ENCODE data around the gene POLR2L. TPM values are rescaled to one million over a fixed set of nuclear protein-coding genes. Genes with fewer than 3 reads are reported as not detected.

POLR2L gene
- total and polyA plus RNA-seq, 2 of the 13 experiments (the other 11 are each of a cell fraction or from before 2014, with no cell fraction given), result 104 to 114 TPM

GRCh38 chr11:830295-831117 is 11.8 kb downstream of the POLR2L start (continued):
- TF ChIP-seq HDAC1 (CRISPR knock-in tag; IDR thresholded peaks at IDR 0.05), result peak; percentile 44; the same call in 1 of the 2 replicates
- 0 out of 2 replicates have a peak, but pooled peaks have one; percentile 14 for TF ChIP-seq ZNF263 (CRISPR knock-in tag; IDR thresholded peaks at IDR 0.05)
- no peak for TF ChIP-seq REXO4 (CRISPR knock-in tag; IDR thresholded peaks at IDR 0.05; ENCODE audit: borderline replicate concordance)
- no peak for TF ChIP-seq CCDC6 (CRISPR knock-in tag; IDR thresholded peaks at IDR 0.05)
- TF ChIP-seq ZNF574 (CRISPR knock-in tag; IDR thresholded peaks at IDR 0.05), result peak; percentile 31; the same call in 1 of the 2 replicates
- peak; percentile 56; the same call in 1 of the 2 replicates for TF ChIP-seq TFAP4 (IDR thresholded peaks at IDR 0.05; ENCODE audit: borderline replicate concordance, low read depth)
- peak; percentile 18; the same call in 1 of the 2 replicates for TF ChIP-seq PHF21A (CRISPR knock-in tag; IDR thresholded peaks at IDR 0.05)
- TF ChIP-seq CBX2 (IDR thresholded peaks at IDR 0.05; ENCODE audit: low read depth, low read length), result no peak
- no peak for TF ChIP-seq CBX2 (CRISPR knock-in tag; IDR thresholded peaks at IDR 0.05; ENCODE audit: low read depth)
- peak; percentile 78 for TF ChIP-seq AGO2 (optimal IDR thresholded peaks at IDR 0.05; ENCODE audit: low read depth, low read length)
- no peak for TF ChIP-seq ARNTL (CRISPR knock-in tag; IDR thresholded peaks at IDR 0.05)
- TF ChIP-seq ZNF558 (CRISPR knock-in tag; IDR thresholded peaks at IDR 0.05; ENCODE audit: borderline replicate concordance), result peak; percentile 28; the same call in 1 of the 2 replicates
- TF ChIP-seq FOXA3 (CRISPR knock-in tag; IDR thresholded peaks at IDR 0.05), result no peak
- peak; percentile 37; the same call in 1 of the 2 replicates for TF ChIP-seq SAP130 (CRISPR knock-in tag; IDR thresholded peaks at IDR 0.05; ENCODE audit: low read depth)
- TF ChIP-seq AGO1 (IDR thresholded peaks at IDR 0.05; ENCODE audit: low read depth, low read length, poor library complexity, severe bottlenecking), result peak; percentile 65
- TF ChIP-seq MXD3 (CRISPR knock-in tag; IDR thresholded peaks at IDR 0.05), result peak; percentile 47; the same call in 1 of the 2 replicates
- no peak for TF ChIP-seq RNF219 (CRISPR knock-in tag; IDR thresholded peaks at IDR 0.05)
- TF ChIP-seq RAD21 (CRISPR knock-in tag; IDR thresholded peaks at IDR 0.05), result peak; percentile 18; the same call in 1 of the 2 replicates
- TF ChIP-seq TEAD3 (CRISPR knock-in tag; optimal IDR thresholded peaks at IDR 0.05; ENCODE audit: borderline replicate concordance), result peak; percentile 11
- TF ChIP-seq ZNF800 (CRISPR knock-in tag; IDR thresholded peaks at IDR 0.05), result peak; percentile 82
